GM12878 (cell line): ENCODE data around the gene KLF9.

Experiments
- POLR2AphosphoS5 ChIP-seq: IDR thresholded peaks from 2 replicates; pipeline ENCODE4 v1.6.1; 2011; ENCODE audit warnings: mild to moderate bottlenecking, low read length, inconsistent platforms
- SMAD1 ChIP-seq: fragments of 450-650 bp; IDR thresholded peaks from 2 replicates; pipeline ENCODE4 v1.6.1; 2018; ENCODE audit warnings: mild to moderate bottlenecking, low read depth; ENCODE audit not compliant: partially characterized antibody
- SRF ChIP-seq, 2 experiments: IDR thresholded peaks; 2 replicates each; pipeline ENCODE4 v1.6.1; 2011; ENCODE audit warnings: low read depth in 2 of 2, low read length in 2 of 2, mild to moderate bottlenecking in 1 of 2, moderate library complexity in 1 of 2

DNA sequence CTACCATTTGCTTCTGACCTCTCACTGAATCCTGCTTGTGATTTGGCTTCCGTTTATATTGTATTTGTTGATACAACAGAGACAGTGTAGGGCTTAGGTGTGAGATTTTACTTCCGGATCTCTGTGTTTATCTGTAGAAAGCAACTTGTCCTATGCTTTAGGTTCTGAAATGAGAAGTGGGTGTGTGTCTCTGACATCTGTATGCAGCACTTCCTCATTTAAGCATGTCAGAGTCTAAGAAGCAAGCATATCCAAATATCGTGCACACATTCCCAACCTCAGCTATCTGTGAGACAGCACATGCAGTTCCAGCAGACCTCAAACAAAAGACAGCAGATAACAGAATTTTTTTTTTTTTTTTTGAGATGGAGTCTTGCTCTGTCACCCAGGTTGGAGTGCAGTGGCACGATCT, 16.3 kb downstream of the KLF9 start:
- TF ChIP-seq POLR2AphosphoS5 (no peak), SRF (IDR thresholded peaks at IDR 0.05; ENCODE audit: low read depth in 2 of 2, low read length in 2 of 2) (no peak), SMAD1 (no peak)
